22Rv1 (cell line): Measurements from ENCODE around the gene TNFRSF1B.

ENCODE experiments used
- CTCF ChIP-seq: fragments of 450-650 bp; IDR thresholded peaks from 2 replicates; pipeline ENCODE4 v1.5.1; 2017; ENCODE audit warnings: mild to moderate bottlenecking
- ZFX ChIP-seq: fragments of 450-650 bp; IDR thresholded peaks from 2 replicates; pipeline ENCODE4 v1.6.1; 2017; ENCODE audit warnings: antibody characterized with exemption, borderline replicate concordance

- TF ChIP-seq CTCF (no peak), ZFX (no peak)
Observed at GRCh38 chr1:12168451-12169160, 1.8 kb downstream of the TNFRSF1B start.
